ENCODE results near the gene AFF3. TPM values are rescaled to one million over a fixed set of nuclear protein-coding genes. Genes with fewer than 3 reads are reported as not detected.

AFF3 gene
- total RNA-seq, 2 experiments from 2014 or later: 5.6 TPM

DNA sequence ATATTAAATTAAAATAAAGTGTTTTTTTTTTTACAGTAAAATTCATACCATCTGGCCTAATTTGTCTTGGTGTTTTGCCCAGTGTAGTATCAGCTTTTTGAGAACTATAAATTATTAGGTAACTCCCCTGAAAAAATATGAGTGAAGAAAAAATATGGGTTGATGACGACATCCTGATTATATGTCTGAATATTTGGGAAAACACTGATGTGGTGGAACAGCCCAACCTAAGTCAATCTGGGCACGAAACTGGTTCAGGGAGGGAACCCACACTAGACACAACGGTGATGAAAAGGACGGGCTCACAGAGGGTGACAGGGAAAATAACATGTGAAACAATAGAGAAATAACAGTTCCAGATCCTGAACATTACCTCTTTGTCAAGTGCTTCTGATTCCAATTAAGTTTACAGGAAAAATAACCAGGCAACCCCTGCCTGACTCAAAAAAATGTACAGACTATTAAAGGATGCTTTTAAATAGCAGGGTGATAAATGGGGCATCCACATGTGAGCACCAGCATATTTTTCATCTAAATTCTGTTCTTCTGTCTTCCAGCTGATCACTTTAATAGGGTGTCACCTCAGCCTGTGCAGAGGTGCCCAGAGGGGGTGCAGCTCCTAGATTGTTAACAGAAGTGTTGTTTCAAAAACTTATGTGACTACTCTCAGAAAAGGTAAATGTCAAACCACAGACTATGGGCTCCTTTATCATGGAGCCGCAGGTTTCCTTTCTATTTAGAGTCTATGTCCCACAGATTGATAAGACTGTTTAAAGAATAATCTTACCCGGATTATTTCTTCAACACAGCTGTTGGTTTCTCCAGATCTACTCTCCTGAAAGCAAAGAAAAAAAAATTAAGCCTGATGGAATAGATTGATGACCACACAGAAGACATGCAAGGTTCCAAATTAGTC, 305.4 kb downstream of the AFF3 start:
- CTCF ChIA-PET: no interaction called here
- H3K4me3 Mint-ChIP-seq: no peak overlapping the region
- no peak overlapping the region for H3K27ac Mint-ChIP-seq

DNA sequence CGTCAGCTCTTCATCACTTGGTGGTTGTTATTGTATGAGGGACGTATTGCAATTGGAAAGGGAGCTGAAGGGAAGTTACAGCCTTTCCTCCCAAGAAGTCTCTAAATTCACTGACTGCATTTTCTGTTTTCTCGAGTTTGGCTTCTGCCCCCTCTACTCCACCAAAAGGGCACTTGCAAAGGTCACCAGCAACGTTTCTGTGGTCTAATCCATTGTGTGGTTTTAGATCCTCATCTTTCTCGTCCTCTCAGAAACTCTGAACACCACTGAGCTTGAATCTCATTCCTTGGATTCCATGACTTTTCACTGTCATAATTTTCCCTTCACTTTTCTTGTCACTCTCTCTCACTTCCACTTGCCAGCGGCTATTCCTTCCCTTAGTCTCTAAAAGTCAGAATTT, 308.0 kb downstream of the AFF3 start:
- H3K9me3 Mint-ChIP-seq (ENCODE audit: low read depth): no peaks in the 10 kb centered on the region
- H3K4me1 Mint-ChIP-seq: peaks cover 11% of the 10 kb centered on the region
- no peaks in the 10 kb centered on the region for H3K36me3 Mint-ChIP-seq (ENCODE audit: low read depth)
- intact Hi-C loops (cut with DNase I, micrococcal nuclease): no loop called here
- DNase-seq (no peak), ATAC-seq (no peak)
- POLR2A ChIA-PET: no interaction called here
- no peak overlapping the region for H3K4me3 Mint-ChIP-seq
- H3K27me3 Mint-ChIP-seq: no peaks in the 10 kb centered on the region
- no peak overlapping the region for H3K27ac Mint-ChIP-seq
- CTCF ChIA-PET: interaction anchor here (1.0 kb wide), 1 partner anchor 547 kb away, joined by 3 read pairs; no protein-coding TSS in a partner anchor

More for the DNA sequence above, 305.4 kb downstream of the AFF3 start:
- ATAC-seq: no peak
- POLR2A ChIA-PET: no interaction called here
- DNase-seq: no peak
- Mint-ChIP-seq H3K9me3 (ENCODE audit: low read depth) (no peaks in the 10 kb centered on the region), H3K36me3 (ENCODE audit: low read depth) (no peaks in the 10 kb centered on the region), H3K27me3 (no peaks in the 10 kb centered on the region), H3K4me1 (peaks cover 11% of the 10 kb centered on the region)
- intact Hi-C loops (cut with DNase I, micrococcal nuclease): no loop called here

DNA sequence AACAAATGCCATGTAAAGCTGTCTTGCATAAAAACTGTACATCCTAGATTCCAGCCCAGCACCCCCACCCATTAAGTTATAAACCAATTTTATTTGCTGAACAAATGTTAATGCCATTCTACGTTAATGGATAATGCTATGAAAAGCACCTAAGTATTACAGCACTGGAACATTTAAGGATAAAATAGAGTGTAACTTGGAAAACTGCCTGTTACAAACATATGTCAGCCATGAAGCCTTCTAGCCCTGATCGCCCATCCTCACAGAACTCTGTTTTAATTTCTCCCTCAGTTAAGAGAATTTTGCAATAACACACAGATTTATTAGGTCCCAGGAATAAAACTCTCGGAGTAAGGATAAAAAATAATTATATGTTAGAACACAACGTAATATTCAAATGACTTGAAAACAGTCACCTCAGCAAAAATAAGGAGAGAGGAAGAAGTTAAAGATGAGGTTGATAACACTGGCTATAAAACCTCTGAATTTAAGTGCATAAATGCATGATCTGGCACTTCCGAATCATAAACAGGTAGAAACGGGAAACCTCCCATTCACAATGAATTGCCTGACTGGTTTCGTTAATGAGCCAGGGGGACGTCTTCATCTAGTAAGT, 308.7 kb downstream of the AFF3 start:
- peaks cover 11% of the 10 kb centered on the region for H3K4me1 Mint-ChIP-seq
- DNase-seq (no peak), ATAC-seq (no peak)
- no peaks in the 10 kb centered on the region for H3K27me3 Mint-ChIP-seq
- intact Hi-C loops (cut with DNase I, micrococcal nuclease): no loop called here
- POLR2A ChIA-PET: no interaction called here
- CTCF ChIA-PET: interaction anchor here (1.0 kb wide), 1 partner anchor 548 kb away, joined by 3 read pairs; no protein-coding TSS in a partner anchor
- no peak overlapping the region for H3K27ac Mint-ChIP-seq
- no peaks in the 10 kb centered on the region for H3K36me3 Mint-ChIP-seq (ENCODE audit: low read depth)
- H3K4me3 Mint-ChIP-seq: no peak overlapping the region
- no peaks in the 10 kb centered on the region for H3K9me3 Mint-ChIP-seq (ENCODE audit: low read depth)

DNA sequence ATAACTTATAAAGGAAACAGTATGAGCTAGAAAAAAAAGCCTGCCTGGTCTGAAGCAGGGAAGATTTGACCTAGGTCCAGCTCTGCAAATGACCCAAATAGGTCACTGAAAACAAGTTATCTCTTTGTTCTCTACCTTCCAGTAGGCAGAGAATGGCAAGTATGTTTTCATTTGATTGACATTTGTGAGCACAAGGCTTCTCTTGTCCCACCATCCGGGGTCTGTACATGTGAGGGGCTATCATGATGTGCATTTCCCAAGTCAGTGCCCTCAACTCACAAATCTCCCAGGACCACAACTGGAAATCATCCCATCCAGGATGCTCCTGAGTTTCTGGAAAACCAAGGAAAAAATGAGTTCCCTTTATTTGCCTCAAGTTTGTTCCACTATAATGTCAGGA, 309.5 kb downstream of the AFF3 start:
- ChIA-PET CTCF (no interaction called here), POLR2A (no interaction called here)
- Mint-ChIP-seq H3K9me3 (ENCODE audit: low read depth) (no peaks in the 10 kb centered on the region), H3K4me3 (no peak overlapping the region), H3K27me3 (no peaks in the 10 kb centered on the region), H3K27ac (no peak overlapping the region), H3K4me1 (peaks cover 12% of the 10 kb centered on the region), H3K36me3 (ENCODE audit: low read depth) (no peaks in the 10 kb centered on the region)
- ATAC-seq: no peak
- intact Hi-C loops (cut with DNase I, micrococcal nuclease): no loop called here
- no peak for DNase-seq

DNA sequence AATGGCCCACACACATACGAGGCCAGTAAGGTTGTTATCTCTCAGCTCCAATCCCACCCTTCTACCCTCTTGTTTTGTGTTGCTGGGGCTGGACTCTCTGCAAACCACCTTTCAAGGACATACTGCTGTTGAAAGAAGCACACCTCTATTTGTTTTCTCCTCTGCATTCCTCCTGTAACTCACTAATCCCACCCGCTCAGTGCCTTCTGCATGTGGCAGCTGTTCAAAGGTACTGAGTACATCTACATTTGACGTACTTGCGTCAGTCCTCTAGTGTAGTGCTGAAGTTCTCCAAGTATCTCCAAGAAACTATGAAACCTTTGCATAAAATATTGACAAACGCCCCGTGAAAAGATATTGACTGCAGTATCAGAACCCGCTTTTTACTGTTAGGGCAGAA, 310.6 kb downstream of the AFF3 start:
- intact Hi-C loops (cut with DNase I, micrococcal nuclease): no loop called here
- CTCF ChIA-PET: no interaction called here
- no peaks in the 10 kb centered on the region for H3K9me3 Mint-ChIP-seq (ENCODE audit: low read depth)

DNA sequence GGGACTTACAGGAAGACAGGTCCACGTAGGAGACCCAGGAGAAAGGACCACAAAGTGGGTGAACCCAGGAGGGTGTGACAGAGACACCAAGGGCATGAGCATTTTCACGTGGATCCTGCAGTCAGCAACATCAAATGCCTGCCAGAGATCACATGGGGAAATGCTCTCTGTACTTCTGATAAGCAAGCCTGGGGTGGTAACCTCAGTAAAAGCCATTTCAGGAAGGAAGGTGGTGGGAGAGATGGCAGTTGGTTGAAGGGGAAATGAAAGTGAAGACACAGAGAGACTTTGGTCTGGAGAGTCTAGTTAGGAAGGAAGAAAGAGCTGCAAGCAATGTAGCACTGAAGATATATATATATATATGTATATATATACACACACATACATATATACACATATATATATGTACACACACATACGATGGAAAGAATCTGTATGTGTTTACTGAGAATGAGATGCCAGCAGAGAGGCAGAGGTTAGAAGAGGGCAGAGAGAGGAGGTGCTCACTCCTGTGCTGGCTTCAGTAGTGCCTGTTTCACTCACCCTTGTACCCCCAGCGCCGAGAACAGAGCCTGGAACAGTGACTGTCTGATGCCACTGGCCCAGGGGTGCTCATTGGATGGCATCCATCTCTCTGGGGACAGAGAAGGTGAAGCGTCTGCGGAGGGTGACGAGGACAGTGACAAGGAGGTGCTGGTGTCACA, 314.9 kb downstream of the AFF3 start:
- ChIA-PET POLR2A (no interaction called here), CTCF (no interaction called here)
- Mint-ChIP-seq H3K36me3 (ENCODE audit: low read depth) (no peaks in the 10 kb centered on the region), H3K27ac (peak overlapping the region; percentile 33), H3K4me1 (peaks cover 16% of the 10 kb centered on the region), H3K9me3 (ENCODE audit: low read depth) (no peaks in the 10 kb centered on the region), H3K27me3 (no peaks in the 10 kb centered on the region), H3K4me3 (no peak overlapping the region)
- intact Hi-C loops (cut with DNase I, micrococcal nuclease): no loop called here
- peak; percentile 16 for ATAC-seq
- DNase-seq: no peak

More for the DNA sequence above, 310.6 kb downstream of the AFF3 start:
- Mint-ChIP-seq H3K4me3 (no peak overlapping the region), H3K27ac (no peak overlapping the region), H3K36me3 (ENCODE audit: low read depth) (no peaks in the 10 kb centered on the region), H3K27me3 (no peaks in the 10 kb centered on the region), H3K4me1 (peaks cover 16% of the 10 kb centered on the region)
- POLR2A ChIA-PET: no interaction called here
- no peak for ATAC-seq
- DNase-seq: no peak

DNA sequence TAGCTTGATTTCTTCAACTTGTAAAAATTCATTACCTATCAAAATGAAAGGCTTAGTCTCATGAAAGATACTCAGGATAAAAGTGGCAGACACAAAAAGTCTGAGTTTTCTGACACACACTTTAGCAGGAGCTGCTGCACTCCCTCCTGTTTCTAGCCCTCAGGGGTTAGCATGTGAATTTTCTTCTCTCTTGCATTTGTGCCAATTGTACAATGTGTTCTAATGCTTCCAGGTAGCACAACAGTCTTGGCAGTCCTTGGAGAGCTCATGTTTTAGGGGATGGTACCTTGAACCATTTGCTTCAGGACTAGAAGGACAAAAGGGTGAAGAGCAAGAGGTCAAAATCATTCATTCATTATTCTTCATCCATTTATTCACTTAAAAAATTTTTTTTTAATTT, 316.8 kb downstream of the AFF3 start:
- ATAC-seq (no peak), DNase-seq (no peak)
- Mint-ChIP-seq H3K27me3 (no peaks in the 10 kb centered on the region), H3K36me3 (ENCODE audit: low read depth) (no peaks in the 10 kb centered on the region), H3K9me3 (ENCODE audit: low read depth) (no peaks in the 10 kb centered on the region), H3K4me1 (peaks cover 16% of the 10 kb centered on the region), H3K27ac (no peak overlapping the region), H3K4me3 (no peak overlapping the region)
- intact Hi-C loops (cut with DNase I, micrococcal nuclease): no loop called here
- CTCF ChIA-PET: no interaction called here
- POLR2A ChIA-PET: no interaction called here

DNA sequence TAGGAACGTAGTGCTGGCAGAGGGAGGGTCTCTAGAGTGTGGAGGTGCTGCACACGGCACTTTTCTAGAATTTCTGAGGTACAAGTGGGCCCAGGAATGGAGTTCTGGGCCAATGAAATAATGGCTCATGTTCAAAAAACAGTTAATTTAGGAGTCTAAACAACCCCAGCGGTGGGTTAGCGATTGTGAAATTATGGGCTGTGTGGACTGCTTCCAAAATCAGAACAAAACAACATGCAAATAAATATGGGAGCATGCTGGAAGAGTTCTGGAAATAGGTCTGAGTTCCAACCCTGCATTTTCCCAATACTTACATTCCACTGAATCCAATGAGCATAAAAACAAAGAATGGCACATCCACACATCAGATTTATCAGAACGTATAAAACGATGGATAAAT, 317.6 kb downstream of the AFF3 start:
- ChIA-PET POLR2A (no interaction called here), CTCF (no interaction called here)
- intact Hi-C loops (cut with DNase I, micrococcal nuclease): no loop called here
- Mint-ChIP-seq H3K36me3 (ENCODE audit: low read depth) (no peaks in the 10 kb centered on the region), H3K4me1 (peaks cover 16% of the 10 kb centered on the region), H3K27me3 (no peaks in the 10 kb centered on the region), H3K9me3 (ENCODE audit: low read depth) (no peaks in the 10 kb centered on the region), H3K27ac (no peak overlapping the region), H3K4me3 (no peak overlapping the region)
- no peak for DNase-seq
- ATAC-seq: no peak

DNA sequence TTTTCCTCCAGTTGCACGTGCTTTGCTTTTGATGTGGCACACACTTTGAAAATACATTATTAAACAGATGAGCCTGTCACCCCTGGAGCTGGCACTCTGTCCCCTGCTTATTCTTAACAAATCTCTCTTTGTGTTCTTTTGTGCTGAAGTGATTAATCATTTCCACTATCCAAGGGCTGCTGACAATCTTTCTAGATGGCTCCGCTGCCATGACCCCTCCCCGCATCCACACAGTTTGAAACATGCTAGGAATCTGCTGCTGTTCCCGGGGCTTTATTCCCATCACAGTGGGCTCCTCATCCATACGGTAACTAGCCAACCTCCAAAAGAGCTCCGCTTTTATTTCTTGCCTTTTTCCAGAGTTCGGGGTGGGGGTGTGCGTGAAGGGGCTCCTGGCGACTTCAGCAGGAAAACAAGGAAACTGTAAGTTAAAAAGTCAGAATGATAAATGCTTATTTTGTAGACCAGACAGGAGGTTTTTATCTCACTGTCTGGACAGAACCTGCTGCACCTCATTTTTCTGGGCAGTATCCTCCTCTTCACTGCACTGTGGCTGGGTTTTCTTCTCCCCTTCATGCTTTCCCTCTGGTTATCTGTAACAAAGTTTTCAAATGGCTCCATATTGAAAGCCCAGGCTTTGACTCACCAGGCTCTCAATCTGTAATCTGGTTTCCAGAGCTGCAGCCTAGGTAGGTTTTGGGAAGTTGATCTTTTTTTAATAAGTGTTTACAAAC, 319.7 kb downstream of the AFF3 start:
- intact Hi-C loops (cut with DNase I, micrococcal nuclease): no loop called here
- Mint-ChIP-seq H3K36me3 (ENCODE audit: low read depth) (no peaks in the 10 kb centered on the region), H3K4me1 (peaks cover 10% of the 10 kb centered on the region), H3K4me3 (no peak overlapping the region), H3K9me3 (ENCODE audit: low read depth) (no peaks in the 10 kb centered on the region), H3K27me3 (no peaks in the 10 kb centered on the region), H3K27ac (no peak overlapping the region)
- ATAC-seq: no peak
- DNase-seq: no peak
- ChIA-PET POLR2A (no interaction called here), CTCF (no interaction called here)

DNA sequence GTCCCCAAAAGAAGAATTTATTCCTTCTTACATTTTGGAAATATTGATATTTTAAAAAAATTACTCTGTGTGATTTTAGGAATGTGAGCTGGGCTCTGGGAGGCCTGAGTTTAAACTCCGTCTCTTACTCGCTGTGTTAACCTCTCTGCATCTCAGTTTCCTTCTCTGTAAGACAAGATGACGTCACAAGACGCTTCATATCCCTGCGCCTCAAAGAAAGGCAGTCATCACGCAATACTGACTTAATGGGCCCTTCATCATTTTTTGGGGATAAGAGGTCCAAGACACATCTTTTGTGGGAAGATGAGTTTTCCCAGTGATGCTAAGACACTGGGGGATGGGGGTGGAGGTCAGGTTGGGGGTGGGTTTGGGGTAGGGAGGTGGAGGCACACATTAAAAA, 320.4 kb downstream of the AFF3 start:
- H3K27ac Mint-ChIP-seq: no peak overlapping the region
- no peaks in the 10 kb centered on the region for H3K36me3 Mint-ChIP-seq (ENCODE audit: low read depth)
- DNase-seq (no peak), ATAC-seq (no peak)
- POLR2A ChIA-PET: no interaction called here
- intact Hi-C loops (cut with DNase I, micrococcal nuclease): no loop called here
- H3K27me3 Mint-ChIP-seq: no peaks in the 10 kb centered on the region
- no peak overlapping the region for H3K4me3 Mint-ChIP-seq
- no peaks in the 10 kb centered on the region for H3K9me3 Mint-ChIP-seq (ENCODE audit: low read depth)
- CTCF ChIA-PET: no interaction called here
- peaks cover 4% of the 10 kb centered on the region for H3K4me1 Mint-ChIP-seq

DNA sequence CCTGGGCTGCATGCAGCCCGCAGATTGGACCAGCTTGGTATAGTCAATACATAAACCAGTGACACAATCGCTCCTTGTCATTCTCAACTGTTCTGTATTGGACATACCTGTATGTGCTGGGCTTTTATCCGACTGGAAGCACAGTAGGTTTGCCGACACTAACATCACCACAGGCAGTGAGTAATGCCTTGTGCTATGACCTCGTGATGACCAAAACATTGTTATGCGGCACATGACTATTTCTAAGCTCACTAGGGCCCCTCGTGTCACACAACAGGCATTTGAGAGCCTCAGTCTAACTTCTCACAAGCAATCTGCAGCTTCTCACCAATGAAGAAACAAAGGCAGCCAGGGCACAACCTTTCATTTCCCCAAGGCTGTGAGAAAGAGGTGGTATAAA, 320.8 kb downstream of the AFF3 start:
- Mint-ChIP-seq H3K4me1 (no peaks in the 10 kb centered on the region), H3K9me3 (ENCODE audit: low read depth) (no peaks in the 10 kb centered on the region), H3K36me3 (ENCODE audit: low read depth) (no peaks in the 10 kb centered on the region), H3K27me3 (no peaks in the 10 kb centered on the region), H3K27ac (no peak overlapping the region), H3K4me3 (no peak overlapping the region)
- ChIA-PET POLR2A (no interaction called here), CTCF (no interaction called here)
- DNase-seq (no peak), ATAC-seq (no peak)
- intact Hi-C loops (cut with DNase I, micrococcal nuclease): no loop called here

Measured in activated CD4-positive, alpha-beta T cell treated with anti-CD3 and anti-CD28 coated beads for 36 hours (primary cell).